ENCODE data around the gene SMPD3. TPM values are rescaled to one million over a fixed set of nuclear protein-coding genes. Genes with fewer than 3 reads are reported as not detected.

The SMPD3 gene
- total and polyA plus RNA-seq, 2 donors (not counting 3 experiments of a cell fraction or from before 2014, with no cell fraction given): not detected

DNA sequence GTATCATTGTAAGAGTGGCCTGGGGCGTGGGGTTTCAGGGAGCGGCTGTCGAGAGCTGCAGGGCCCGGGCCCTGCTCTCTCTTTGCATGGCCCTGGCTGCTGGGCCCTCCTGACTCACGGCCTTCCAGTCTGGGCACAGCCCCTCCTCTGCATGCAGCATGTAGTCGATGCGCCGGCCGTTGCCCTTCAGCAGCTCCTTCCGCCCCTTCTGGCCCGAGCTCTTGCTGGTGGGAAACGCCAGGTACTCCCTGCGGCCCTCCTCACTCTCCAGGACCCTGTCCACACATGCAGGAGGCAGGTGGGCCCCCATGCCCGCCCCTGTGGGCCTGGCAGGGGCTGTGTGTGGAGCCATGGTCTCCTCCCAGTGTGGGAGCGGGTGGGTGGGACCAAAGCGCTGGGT lies 86.8 kb downstream of the SMPD3 start:
- Histone ChIP-seq H2AFZ (ENCODE audit: low read depth, low read length) (no peak overlapping the region), H3K4me3 (replicated peaks in 1 of 3; ENCODE audit: insufficient read depth in 1 of 3, low read depth in 1 of 3, low read length in 3 of 3) (no peak overlapping the region), H3K4me1 (ENCODE audit: control insufficient read depth, extremely low read depth, insufficient read depth, low read length) (no peaks in the 10 kb centered on the region), H4K20me1 (replicated peaks; ENCODE audit: control insufficient read depth, extremely low read depth, insufficient read depth, low read length) (no peaks in the 10 kb centered on the region), H3K27ac (ENCODE audit: insufficient read depth, low read depth, low read length) (no peak overlapping the region), H3K4me2 (ENCODE audit: insufficient read depth, low read length) (no peak overlapping the region), H3K27me3 (ENCODE audit: control insufficient read depth in 2 of 2, insufficient read depth in 2 of 2, low read length in 2 of 2) (no peaks in the 10 kb centered on the region), H3K79me2 (ENCODE audit: control insufficient read depth, insufficient read depth, low read length) (no peaks in the 10 kb centered on the region), H3K36me3 (ENCODE audit: control insufficient read depth in 2 of 2, extremely low read depth in 1 of 2, insufficient read depth in 2 of 2, low read length in 2 of 2) (peaks cover 0 to 15% of the 10 kb centered on the region in 2 experiments), H3K9me1 (replicated peaks; ENCODE audit: control insufficient read depth, extremely low read depth, insufficient read depth, low read length) (no peaks in the 10 kb centered on the region), H3K9ac (replicated peaks; ENCODE audit: extremely low read depth, insufficient read depth, low read length) (no peak overlapping the region), H3K9me3 (replicated peaks; ENCODE audit: control insufficient read depth, insufficient read depth, low read length) (no peaks in the 10 kb centered on the region)
- FAIRE-seq: no peak
- dilution Hi-C loops (cut with MboI; ENCODE audit: extremely low pct_ligation_motif_present, low sequenced_read_pairs) (no loop called here), intact Hi-C loops (cut with micrococcal nuclease) (no loop called here)
- CTCF ChIA-PET: interaction anchor here (1.4 to 1.8 kb wide), 2 partner anchors 35 to 100 kb away, joined by 5 read pairs; no protein-coding TSS in a partner anchor
- no TSS peak for BruUV-seq (replicated peaks)
- DNase-seq (ENCODE audit: low read depth, low spot score): no peak
- POLR2A ChIA-PET: no interaction called here
- TF ChIP-seq, protein P1, sequence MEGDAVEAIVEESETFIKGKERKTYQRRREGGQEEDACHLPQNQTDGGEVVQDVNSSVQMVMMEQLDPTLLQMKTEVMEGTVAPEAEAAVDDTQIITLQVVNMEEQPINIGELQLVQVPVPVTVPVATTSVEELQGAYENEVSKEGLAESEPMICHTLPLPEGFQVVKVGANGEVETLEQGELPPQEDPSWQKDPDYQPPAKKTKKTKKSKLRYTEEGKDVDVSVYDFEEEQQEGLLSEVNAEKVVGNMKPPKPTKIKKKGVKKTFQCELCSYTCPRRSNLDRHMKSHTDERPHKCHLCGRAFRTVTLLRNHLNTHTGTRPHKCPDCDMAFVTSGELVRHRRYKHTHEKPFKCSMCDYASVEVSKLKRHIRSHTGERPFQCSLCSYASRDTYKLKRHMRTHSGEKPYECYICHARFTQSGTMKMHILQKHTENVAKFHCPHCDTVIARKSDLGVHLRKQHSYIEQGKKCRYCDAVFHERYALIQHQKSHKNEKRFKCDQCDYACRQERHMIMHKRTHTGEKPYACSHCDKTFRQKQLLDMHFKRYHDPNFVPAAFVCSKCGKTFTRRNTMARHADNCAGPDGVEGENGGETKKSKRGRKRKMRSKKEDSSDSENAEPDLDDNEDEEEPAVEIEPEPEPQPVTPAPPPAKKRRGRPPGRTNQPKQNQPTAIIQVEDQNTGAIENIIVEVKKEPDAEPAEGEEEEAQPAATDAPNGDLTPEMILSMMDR (IDR thresholded peaks at IDR 0.05; ENCODE audit: extremely low read depth in 1 of 2, insufficient read depth in 1 of 2, low read depth in 1 of 2, low read length in 2 of 2): no peak
- no peak for TF ChIP-seq FOS (IDR thresholded peaks at IDR 0.05; ENCODE audit: borderline replicate concordance, insufficient read depth, low read length)
- TF ChIP-seq MYC (IDR thresholded peaks at IDR 0.05; ENCODE audit: low read depth, low read length): no peak
- TF ChIP-seq, protein P2, sequence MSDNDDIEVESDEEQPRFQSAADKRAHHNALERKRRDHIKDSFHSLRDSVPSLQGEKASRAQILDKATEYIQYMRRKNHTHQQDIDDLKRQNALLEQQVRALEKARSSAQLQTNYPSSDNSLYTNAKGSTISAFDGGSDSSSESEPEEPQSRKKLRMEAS (IDR thresholded peaks at IDR 0.05; ENCODE audit: insufficient read depth, insufficient read length): no peak
- no peak for TF ChIP-seq POLR2AphosphoS5 (IDR thresholded peaks at IDR 0.05; ENCODE audit: insufficient read depth, low read depth, low read length)
- no peak for TF ChIP-seq JUN (IDR thresholded peaks at IDR 0.05; ENCODE audit: borderline replicate concordance, insufficient read depth, insufficient read length, low read depth)

All from endothelial cell of umbilical vein (primary cell).